GM10248 (cell line): Measurements from ENCODE around the gene MSH2.
"Not testable (repeated sequence)": the region's sequence is repeated elsewhere in the genome, so short reads cannot be mapped to it uniquely, and the experiment has no call there.

Experiments used
- CTCF ChIA-PET: fragments of 300-600 bp; sonication (Branson Sonifier 250); formaldehyde crosslinking; extraction: SDS; loops from one replicate; lab custom pipeline; 2021; ENCODE audit warnings: antibody characterized with exemption; lab: Yijun Ruan, JAX
- POLR2A ChIA-PET: fragments of 350-650 bp; sonication (Branson Sonifier 250); formaldehyde crosslinking; extraction: SDS; loops from one replicate; lab custom pipeline; 2020; ENCODE audit warnings: antibody characterized with exemption; lab: Yijun Ruan, JAX
- DNase-seq: peaks from one replicate; pipeline ENCODE4 v3.0.0; 2012; ENCODE audit errors: extremely low spot score
- TF ChIP-seq, protein P1 (sequence below): IDR thresholded peaks from 2 replicates; pipeline ENCODE4 v1.5.1; 2012; ENCODE audit warnings: mild to moderate bottlenecking, low read depth; ENCODE audit errors: extremely low read depth, missing control alignments, control extremely low read depth

MSH2 gene

DNA sequence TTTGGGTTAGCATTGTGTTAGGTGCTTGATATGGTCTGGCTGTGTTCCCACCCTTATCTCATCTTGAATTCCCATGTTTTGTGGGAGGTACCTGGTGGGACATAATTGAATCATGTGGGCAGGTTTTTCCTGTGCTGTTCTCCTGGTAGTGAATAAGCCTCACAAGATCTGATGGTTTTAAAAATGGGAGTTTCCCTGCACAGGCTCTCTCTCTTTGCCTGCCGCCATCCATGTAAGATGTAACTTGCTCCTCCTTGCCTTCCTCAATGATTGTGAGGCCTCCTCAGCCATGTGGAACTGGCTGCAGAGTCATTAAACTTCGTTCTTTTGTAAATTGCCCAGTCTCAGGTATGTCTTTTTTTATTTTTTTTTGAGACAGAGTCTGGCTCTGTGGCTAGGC lies 2.8 kb downstream of the MSH2 start:
- CTCF ChIA-PET, result interaction anchor here (1.2 kb wide), 1 partner anchor 83 kb away, joined by 5 read pairs; no protein-coding TSS in a partner anchor
- POLR2A ChIA-PET, result no interaction called here
- TF ChIP-seq, protein P1, sequence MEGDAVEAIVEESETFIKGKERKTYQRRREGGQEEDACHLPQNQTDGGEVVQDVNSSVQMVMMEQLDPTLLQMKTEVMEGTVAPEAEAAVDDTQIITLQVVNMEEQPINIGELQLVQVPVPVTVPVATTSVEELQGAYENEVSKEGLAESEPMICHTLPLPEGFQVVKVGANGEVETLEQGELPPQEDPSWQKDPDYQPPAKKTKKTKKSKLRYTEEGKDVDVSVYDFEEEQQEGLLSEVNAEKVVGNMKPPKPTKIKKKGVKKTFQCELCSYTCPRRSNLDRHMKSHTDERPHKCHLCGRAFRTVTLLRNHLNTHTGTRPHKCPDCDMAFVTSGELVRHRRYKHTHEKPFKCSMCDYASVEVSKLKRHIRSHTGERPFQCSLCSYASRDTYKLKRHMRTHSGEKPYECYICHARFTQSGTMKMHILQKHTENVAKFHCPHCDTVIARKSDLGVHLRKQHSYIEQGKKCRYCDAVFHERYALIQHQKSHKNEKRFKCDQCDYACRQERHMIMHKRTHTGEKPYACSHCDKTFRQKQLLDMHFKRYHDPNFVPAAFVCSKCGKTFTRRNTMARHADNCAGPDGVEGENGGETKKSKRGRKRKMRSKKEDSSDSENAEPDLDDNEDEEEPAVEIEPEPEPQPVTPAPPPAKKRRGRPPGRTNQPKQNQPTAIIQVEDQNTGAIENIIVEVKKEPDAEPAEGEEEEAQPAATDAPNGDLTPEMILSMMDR, result no peak

DNA sequence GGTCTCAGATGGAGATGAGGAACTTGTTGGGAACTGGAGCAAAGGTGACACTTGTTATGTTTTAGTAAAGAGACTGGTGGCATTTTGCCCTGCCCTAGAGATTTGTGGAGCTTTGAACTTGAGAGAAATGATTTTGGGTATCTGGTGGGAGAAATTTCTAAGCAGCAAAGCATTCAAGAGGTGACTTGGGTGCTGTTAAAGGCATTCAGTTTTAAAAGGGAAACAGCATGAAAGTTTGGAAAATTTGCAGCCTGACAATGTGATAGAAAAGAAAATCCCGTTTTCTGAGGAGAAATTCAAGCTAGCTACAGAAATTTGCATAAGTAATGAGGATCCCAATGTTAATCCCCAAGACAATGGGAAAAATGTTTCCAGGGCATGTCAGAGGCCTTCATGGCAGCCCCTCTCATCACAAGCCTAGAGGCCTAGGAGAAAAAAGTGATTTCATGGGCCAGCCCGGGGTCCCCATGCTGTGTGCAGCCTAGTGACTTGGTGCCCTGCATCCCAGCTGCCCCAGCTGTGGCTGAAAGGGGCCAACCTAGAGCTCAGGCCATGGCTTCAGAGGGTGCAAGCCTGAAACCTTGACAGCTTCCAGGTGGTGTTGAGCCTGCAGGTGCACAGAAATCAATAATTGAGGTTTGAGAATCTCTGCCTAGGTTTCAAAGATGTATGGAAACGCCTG lies 3.8 kb downstream of the MSH2 start:
- DNase-seq, result not testable (repeated sequence)
- ChIA-PET POLR2A (interaction anchor here (0.6 kb wide), 1 partner anchor 367 kb away, joined by 3 read pairs; no protein-coding TSS in a partner anchor), CTCF (interaction anchor here (1.0 to 1.2 kb wide), 3 partner anchors 19 to 84 kb away, joined by 3 to 5 read pairs (median 4); no protein-coding TSS in a partner anchor)

More for the DNA sequence above, 2.8 kb downstream of the MSH2 start:
- no peak for DNase-seq

DNA sequence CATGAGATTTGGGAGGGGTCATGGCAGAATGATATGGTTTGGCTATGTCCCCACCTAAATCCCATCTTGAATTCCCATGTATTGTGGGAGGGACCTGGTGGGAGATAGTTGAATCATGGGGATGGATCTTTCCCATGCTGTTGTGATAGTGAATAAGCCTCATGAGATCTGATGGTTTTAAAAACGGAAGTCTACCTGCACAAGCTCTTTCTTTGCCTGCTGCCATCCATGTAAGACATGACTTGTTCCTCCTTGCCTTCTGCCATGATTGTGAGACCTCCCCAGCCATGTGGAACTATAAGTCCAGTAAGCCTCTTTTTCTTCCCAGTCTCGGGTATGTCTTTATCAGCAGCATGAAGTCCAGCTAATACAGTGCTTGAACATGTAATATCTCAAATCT lies 5.0 kb downstream of the MSH2 start:
- CTCF ChIA-PET, DNase-seq, POLR2A ChIA-PET: not testable (repeated sequence)

DNA sequence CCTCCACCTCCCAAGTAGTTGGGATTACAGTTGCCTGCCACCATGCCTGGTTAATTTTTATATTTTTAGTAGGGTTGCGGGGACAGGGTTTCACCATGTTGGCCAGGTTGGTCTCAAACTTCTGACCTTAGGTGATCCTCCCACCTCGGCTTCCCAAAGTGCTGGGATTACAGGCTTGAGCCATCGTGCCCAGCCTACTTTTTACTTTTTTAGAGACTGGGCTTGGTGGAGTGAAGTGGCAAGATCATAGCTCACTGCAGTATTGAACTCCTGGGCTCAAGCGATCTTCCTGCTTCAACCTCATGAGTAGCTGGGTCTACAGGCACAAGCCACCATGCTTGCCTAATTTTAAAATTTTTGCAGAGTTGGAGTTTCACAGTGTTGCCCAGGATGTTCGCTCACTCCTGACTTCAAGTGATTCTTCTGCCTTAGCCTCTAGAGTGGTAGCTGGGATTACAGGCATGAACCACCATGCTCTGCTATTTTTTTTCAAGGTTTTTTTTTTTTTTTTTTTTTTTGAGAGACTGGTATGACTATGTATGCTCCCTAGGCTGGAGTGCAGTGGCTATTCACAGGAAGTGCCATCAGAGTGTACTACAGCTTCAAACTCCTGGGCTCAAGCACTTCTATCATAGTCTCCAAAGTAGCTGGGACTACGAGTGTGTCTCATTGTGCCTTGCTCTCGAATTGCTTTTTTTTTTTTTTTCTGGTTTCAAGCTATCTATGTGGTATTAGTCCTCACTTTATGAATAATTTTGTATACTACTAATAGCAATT lies 11.9 kb downstream of the MSH2 start:
- ChIA-PET POLR2A (interaction anchor here (0.6 to 0.7 kb wide), 3 partner anchors 25 to 845 kb away, joined by 4 read pairs; no protein-coding TSS in a partner anchor), CTCF (interaction anchor here (1.2 kb wide), 1 partner anchor 14 kb away, joined by 3 read pairs; no protein-coding TSS in a partner anchor)
- TF ChIP-seq, protein P1, result no peak
- no peak for DNase-seq

DNA sequence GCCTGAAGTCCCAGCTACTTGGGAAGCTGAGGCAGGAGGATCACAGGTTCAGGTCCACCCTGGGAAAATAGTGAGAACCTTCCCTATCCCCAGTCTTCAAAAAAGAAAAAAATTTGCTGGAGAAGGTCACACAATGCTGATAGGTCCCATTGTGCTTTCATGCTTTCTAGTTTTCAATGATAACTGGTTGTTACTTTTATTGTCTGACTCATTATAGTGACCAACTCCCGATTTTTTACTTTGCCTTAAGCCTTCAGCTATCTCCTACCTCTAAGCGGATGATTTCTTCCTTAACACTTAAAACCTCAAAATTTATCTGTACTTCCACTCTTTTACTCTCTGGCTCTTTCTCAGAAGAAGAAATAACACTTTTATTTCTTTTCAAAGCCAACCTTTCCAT lies 17.3 kb downstream of the MSH2 start:
- ChIA-PET POLR2A (no interaction called here), CTCF (no interaction called here)
- TF ChIP-seq, protein P1, result no peak
- DNase-seq, result no peak

DNA sequence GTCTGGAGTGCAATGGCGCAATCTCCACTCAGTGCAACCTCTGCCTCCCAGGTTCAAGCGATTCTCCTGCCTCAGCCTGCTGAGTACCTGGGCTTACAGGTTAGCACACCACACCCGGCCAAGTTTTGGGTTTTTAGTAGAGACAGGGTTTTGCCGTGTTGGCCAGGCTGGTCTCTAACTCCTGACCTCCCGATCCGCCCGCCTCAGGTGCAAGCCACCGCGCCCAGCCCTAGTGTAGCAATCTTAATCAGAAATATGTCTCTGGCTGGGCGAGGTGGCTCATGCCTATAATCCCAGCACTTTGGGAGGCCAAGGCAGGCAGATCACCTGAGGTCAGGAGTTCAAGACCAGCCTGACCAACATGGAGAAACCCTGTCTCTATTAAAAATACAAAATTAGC lies 17.7 kb downstream of the MSH2 start:
- CTCF ChIA-PET, POLR2A ChIA-PET, DNase-seq: not testable (repeated sequence)

DNA sequence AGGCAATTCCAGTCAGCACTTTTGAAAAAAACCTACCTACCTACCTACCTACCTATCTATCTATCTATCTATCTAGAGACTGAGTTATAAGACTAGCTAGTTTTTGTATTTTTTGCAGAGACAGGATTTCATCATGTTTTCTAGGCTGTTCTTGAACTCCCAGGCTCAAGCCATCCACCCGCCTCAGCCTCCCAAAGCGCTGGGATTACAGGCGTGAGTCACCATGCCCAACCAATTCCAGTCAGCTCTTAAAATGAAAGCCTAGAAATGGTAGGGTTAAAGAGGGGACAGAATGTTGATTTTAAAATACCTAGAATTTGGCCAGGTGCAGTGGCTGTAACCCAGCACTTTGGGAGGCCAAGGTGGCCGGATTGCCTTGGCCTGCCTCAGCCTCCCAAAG lies 19.1 kb downstream of the MSH2 start:
- POLR2A ChIA-PET, result no interaction called here
- CTCF ChIA-PET, result interaction anchor here (1.0 to 1.9 kb wide), 3 partner anchors 34 to 783 kb away, joined by 3 to 6 read pairs (median 5); no protein-coding TSS in a partner anchor
- TF ChIP-seq, protein P1, result no peak
- no peak for DNase-seq

DNA sequence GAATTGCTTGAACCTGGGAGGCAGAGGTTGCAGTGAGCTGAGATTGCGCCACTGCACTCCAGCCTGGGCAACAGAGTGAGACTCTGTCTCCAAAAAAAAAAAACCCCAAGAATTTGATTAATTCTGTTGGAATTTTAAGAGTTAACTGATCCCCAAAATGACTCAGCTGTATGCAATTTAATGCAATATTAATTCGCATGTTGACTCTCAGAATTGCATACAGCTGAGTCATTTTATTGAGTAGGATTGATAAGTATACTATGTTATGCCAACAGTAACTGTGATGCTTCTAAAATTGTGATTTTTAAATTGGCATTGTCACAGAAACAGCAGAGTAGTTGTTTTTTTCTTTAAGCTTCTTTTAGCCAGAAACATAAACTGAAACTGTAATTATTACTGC lies 19.6 kb downstream of the MSH2 start:
- CTCF ChIA-PET, result interaction anchor here (1.0 to 1.9 kb wide), 4 partner anchors 10 to 783 kb away, joined by 3 to 6 read pairs (median 4); no protein-coding TSS in a partner anchor
- TF ChIP-seq, protein P1, result no peak
- POLR2A ChIA-PET, result no interaction called here
- no peak for DNase-seq
